Amygdala (tissue), 56 donors: ENCODE measurements around the gene ZEB2.

Source experiments
- DNase-seq, 56 donors: peaks; one replicate each; lab custom pipeline; 2025; lab: John Stamatoyannopoulos, UW

Gene ZEB2

GRCh38 chr2:144455987-144456386 lies 63.9 kb downstream of the ZEB2 start:
- no peak for DNase-seq

- DNase-seq = no peak
Observed at GRCh38 chr2:144454466-144455287, 65.2 kb downstream of the ZEB2 start.

- DNase-seq = no peak
Observed at GRCh38 chr2:144453486-144454158, 66.3 kb downstream of the ZEB2 start.

GRCh38 chr2:144452989-144453336 lies 67.0 kb downstream of the ZEB2 start:
- no peak for DNase-seq

GRCh38 chr2:144452169-144452988 lies 67.5 kb downstream of the ZEB2 start:
- peak in 1 of 56 donors; percentile 6 for DNase-seq

GRCh38 chr2:144451443-144451842 lies 68.5 kb downstream of the ZEB2 start:
- no peak for DNase-seq

GRCh38 chr2:144449028-144449406 lies 70.9 kb downstream of the ZEB2 start:
- DNase-seq = peak in 10 of 56 donors; percentile 23 to 58 (median 36)

- no peak for DNase-seq
Observed at GRCh38 chr2:144448389-144449027, 71.4 kb downstream of the ZEB2 start.

- no peak for DNase-seq
Observed at GRCh38 chr2:144447535-144447934, 72.4 kb downstream of the ZEB2 start.

- DNase-seq = no peak
Observed at GRCh38 chr2:144446136-144446535, 73.8 kb downstream of the ZEB2 start.

- DNase-seq = no peak
Observed at GRCh38 chr2:144445196-144445595, 74.7 kb downstream of the ZEB2 start.

- no peak for DNase-seq
Observed at GRCh38 chr2:144443837-144444817, 75.8 kb downstream of the ZEB2 start.

- DNase-seq = no peak
Observed at GRCh38 chr2:144441711-144442141, 78.2 kb downstream of the ZEB2 start.

GRCh38 chr2:144439993-144440392 lies 79.9 kb downstream of the ZEB2 start:
- DNase-seq = no peak

GRCh38 chr2:144438801-144439631 lies 80.9 kb downstream of the ZEB2 start:
- DNase-seq = no peak

- DNase-seq = no peak
Observed at GRCh38 chr2:144437636-144438035, 82.3 kb downstream of the ZEB2 start.

GRCh38 chr2:144434425-144435222 lies 85.3 kb downstream of the ZEB2 start:
- no peak for DNase-seq

GRCh38 chr2:144432921-144433320 lies 87.0 kb downstream of the ZEB2 start:
- DNase-seq = no peak
